Stimulated activated CD4-positive, alpha-beta T cell treated with anti-CD3 and anti-CD28 coated beads, Interleukin-1b, Interleukin-23, amount 100 ng/mL, for 4 hours (primary cell): ENCODE data around the gene CAMK2A.

Experiments
- DNase-seq, 2 donors: peaks; one replicate each; pipeline ENCODE4 v3.0.0-alpha.2; 2020; ENCODE audit warnings: low read depth in 2 of 2

The CAMK2A gene

DNA sequence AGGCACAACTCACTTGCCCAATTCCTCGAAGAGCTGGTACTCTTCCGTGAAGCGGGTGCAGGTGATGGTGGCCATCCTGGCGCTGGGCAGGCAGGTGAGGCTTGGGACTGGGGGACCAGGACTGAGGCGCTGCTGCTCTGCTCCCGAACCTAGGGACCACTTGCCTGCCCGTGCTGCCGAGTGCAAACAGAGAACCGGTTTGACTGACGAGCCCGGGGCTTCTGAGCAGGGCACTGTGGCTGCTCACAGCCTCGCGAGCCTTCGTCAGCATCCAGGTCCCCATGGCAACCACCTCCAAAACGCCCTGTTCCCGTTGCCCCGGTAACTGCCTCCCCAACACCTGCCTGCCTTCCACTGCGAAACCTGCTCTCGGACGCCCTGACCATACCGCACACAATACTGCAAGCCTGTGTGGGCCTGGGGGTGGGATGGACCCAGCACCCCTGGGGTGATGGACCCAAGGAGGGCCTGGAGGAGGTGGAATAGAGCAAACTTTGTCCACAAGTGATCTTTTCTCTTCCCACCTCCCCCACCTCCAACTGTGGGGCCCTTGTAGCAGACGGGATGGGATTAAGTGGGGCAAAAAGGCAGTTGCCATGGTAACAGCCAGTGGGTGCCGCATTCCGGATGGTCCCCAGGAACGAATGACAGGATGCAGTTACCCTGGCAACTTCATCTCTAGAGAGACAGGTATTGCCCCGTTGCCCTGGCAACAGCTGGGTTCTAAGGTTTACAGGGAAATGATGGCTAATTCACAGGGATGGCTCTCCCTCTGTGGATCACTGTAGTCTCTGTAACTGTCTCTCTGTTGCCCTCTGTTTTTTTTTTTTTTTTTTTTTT lies at the start of gene CAMK2A:
CAMK2A (minus strand) TSS at position 223 of the 840 bp plus-strand sequence; CDS start at position 75, 148 bp downstream.
- DNase-seq = no peak

DNA sequence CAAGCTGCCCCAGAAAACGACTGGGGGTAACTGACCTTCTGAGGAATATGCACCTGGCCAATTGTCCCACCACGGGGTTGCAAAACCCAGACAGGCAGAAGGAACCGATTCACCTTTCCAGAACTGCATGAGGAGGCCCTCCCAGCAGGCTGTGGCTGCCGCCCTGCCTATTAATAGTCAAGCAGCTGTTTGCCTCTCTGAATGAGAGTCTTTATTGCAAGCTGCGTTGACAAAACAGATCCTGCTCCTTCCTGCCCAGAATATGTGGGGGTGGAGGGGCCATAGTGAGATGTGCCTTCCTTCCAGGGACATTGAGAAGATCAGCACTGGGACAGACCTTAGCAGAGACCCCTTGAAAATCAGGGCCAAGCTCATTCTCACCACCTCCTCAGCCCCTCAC lies 49.6 kb upstream of the CAMK2A start:
- no peak for DNase-seq

DNA sequence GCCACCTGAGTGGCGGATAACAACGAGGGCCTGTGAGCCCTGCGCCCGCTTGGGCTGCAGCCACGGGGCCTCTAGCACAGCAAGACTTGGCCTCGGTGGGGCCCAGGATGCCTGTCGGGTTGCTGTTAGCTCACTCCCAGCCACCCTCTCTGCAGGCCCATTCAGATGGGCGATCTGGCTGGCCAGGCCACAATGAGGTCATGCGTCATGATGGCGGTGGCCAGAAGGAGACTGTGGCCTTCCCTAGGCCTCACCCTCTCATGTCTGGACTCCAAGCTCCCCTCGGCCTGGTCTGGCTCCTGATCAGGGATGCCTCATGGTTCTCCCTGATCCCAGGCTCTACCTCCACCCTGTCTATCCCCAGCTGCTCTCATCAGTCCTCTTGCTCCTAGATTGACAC lies 49.0 kb upstream of the CAMK2A start:
- DNase-seq = no peak

DNA sequence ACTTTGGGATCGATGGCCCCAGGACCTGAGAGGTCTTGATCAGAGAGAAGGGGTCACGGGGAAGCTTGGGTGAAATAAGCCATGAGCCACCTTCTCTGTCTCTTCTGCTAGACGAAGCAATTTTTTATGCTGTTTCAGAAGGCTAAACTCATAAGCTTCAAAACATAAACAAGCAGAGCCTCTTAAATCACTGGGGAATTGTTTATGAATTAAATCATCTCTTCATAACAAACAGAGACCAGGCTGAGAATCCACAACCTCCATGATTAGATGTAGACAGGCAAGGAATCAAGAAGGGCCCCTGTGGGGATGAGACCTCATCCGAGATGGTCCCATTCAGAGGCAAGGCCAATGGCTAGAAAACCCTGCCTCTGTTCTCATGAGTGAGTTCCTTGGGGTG lies 46.2 kb upstream of the CAMK2A start:
- no peak for DNase-seq

DNA sequence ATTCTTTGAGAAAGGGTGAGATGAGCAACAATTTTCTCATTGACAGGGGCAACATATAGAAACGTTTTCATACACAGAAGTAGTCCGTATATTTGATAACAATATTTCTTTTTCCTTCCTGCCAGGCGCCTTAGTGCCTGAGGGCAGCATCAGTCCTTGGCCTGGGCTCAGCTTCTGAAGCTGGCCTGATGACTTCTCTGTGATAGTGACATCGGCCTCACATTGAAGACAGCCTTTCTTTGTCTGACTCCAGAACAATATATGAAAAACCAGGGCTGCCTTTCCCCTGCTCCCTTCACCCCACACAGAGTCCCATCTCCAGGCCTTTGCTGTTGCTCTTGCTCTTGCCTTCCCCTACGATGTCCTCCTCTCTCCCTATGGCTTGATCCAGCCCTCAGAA lies 43.8 kb upstream of the CAMK2A start:
- no peak for DNase-seq

DNA sequence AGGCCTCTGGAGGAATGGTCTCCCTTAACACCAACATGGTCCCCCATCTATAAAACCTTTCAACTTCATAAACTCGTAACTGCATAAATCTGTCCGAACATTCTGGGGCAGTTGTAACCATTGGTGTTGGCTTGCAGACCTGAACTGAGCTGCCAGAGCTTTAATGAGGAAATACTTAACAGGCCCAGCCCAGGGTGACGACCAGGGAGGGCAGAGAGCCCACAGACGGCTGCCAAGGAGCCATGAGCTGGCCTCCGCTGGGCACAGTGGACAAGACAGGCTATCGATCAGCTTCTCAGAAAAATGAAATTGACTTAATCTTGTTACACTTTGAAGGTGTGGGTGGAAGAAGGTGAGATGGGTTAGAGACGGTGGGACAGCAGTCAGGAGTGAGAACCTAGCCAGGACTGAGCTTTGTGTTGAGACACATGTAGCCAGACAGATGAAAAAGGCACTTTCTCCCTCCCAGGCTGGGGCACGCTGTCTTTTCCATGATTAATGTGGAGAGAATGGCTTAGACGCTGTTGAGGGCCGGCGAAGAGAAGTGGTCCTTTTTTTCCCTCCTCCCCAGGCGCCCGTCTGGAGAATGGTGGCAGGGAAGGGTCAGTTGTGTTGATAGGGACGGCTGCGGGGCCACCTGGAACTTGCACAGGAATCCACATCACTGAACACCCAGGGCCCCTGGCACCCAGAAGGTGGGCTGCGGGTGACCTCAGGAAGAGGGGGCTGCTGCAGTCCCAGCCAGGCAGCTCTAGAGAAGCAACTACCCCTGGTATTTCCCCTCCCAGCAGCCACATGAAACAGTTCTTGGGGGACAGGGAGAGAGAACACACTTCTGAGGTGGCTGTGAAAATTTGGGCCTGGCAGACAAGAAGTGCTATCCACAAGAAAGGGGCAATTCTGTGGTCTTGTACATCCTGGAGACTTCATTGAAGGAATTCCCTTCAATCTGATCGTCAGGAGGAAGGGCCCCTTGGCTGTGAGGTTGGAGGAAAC lies 40.6 kb upstream of the CAMK2A start:
- DNase-seq = no peak

DNA sequence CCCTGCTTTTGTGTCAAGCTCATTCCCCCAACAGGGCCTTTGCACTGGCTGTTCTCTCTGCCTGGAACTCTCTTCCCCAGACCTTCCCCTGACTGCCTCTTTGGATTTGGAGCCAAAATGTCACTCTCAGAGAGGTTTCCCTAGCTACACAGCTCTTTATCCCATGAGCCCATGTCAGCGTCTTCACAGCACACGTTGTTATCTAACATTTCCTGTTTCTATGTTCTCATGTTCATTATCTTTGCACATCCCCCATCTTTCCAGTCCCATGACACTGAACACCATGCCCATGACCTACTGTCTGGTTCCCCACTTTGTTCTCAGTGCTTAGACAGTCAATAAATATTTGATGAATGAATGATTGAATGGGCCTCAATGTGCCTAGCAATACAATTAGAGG lies 39.5 kb upstream of the CAMK2A start:
- no peak for DNase-seq

DNA sequence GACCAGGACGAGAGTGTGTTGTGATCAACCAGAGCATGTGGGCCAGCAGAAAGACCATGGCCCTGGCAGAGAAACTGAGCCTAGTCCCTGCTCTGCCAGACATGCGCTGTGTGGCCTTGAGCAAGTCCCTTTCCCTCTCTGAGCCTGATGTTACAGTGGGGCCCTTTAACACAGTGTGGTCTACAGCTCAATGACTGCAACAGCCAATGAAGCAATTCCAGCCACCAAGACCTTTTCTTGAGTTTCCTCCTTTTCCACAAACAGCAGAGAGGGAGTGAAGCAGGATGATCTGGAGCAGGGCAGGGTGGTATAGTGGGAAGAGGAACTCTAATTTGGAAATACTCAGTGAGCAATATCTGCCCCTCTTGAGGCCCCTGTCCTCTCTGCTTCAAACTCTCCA lies 38.9 kb upstream of the CAMK2A start:
- DNase-seq = no peak

DNA sequence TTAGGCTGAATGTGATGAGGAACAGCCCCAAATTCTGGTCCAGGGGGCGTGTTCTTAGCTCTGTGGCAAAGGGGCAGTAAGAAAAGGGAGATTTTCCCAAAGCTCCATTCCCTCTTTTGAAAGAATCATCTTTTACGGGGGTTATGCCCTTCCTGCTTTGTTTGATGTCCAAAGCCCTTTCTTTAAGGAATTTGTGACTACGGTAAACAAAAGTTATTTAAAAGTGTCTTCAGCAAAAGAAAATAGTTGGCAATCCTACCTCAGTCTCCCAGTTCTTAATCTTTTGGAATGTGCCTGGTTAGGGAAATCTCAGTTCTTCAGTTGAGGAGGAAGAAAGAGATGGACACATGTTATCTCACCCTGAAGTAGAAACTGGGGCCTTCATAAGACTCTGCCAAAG lies 37.6 kb upstream of the CAMK2A start:
- no peak for DNase-seq

DNA sequence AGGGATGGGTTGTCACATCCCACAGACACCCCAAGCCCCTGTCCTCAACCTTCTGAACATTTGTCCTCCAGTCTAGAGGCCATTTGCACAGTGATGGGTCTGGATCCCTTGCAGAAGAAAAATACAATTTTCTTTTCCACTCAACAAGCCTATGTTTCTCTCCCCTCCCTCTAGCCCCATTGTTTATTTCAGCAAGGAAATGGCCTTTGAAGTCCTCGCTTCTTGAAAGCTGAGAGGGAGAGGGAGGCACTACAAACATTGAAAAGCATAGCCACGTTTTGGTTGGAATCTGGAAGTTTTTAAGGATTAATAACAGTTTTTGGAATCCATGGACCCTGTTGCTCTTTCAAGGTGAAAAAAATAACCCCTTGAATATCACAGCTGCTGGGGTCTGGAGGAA lies 37.1 kb upstream of the CAMK2A start:
- no peak for DNase-seq

DNA sequence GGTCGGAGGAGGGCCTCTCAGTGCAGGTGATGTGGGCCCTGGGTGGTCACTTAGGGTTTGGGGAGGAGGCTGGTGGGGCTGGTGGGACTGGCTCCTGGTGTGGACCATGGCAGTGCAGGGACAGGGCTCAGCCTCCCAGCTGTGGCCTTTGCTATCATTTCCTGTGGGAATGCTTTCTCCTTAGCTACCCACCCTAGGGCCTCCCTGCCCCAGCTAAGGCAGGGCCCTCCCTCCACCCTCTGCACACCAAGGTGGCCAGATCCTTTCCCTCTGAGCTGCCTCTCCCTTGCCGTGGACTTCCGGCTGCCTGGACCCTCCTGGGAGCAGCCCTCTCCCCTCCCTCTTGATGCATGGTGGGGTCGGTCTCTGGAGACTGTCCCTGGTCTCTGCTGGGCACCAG lies 35.9 kb upstream of the CAMK2A start:
- DNase-seq = no peak

DNA sequence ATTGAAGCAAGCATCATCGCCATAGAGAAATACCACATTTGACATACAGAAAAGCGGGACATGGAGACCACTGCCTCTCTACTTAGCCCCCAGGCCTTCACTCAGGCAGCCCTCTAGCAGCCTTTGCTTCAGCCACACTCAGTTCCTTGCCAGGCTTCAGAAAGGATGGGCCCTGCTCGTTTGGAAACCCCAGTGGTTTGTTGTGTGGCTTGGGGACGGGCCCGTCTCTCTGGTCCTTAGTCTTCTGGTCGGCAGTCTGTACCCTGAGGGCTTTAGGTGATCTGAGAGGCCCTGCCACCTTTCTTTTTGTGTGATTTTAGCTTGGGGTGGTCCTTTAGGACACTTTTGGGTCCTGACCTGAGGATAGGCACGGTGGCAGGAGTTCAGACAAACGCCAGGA lies 34.2 kb upstream of the CAMK2A start:
- DNase-seq = no peak

DNA sequence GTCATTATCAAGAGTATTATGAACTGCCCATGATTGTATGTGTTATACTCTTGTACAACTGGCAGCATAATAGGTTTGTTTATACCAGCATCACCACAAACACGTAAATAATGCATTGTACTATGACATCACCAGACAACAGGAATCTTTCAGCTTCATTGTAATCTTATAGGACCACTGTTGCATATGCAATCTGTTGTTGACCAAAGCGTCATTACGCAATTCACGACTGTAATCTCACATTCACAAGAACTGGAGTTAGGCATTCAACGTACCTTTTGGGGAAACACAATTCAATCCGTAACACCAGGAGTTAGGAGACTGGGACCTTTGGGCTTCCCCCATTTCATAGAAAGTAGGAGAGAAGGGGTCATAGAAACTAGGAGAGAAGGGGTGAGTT lies 33.5 kb upstream of the CAMK2A start:
- no peak for DNase-seq

DNA sequence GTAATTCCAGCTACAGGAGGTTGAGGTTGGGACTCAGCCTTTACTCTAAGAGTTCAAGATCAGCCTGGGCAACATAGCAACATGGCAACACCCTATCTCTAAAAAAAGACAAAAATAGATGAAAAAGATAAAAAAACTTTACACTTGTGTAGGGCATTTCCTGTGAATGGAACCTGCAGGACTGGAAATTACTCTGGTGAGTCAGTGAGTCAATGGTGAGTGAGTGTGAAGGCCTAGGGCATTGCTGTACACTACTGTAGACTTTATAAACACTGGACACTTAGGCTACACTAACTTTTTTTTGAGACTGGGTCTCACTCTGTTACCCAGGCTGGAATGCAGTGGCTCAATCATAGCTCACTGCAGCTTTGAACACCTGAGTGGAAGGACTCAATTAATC lies 32.6 kb upstream of the CAMK2A start:
- no peak for DNase-seq

DNA sequence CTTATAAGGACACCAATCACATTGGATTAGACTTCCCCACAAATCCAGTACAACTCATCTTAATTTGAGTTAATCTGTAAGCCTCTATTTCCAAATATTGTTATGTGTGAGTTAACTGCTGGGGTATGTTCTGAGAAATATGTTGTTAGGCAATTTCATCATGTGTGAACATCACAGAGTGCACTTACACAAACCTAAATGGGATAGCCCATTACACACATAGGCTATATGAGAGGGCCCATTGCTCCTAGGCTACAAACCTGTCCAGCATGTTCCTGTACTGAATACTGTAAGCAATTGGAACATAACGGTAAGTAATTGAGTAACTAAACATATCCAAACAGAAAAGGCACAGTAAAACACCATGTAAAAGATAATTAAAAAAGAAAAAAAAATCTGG lies 32.2 kb upstream of the CAMK2A start:
- no peak for DNase-seq

DNA sequence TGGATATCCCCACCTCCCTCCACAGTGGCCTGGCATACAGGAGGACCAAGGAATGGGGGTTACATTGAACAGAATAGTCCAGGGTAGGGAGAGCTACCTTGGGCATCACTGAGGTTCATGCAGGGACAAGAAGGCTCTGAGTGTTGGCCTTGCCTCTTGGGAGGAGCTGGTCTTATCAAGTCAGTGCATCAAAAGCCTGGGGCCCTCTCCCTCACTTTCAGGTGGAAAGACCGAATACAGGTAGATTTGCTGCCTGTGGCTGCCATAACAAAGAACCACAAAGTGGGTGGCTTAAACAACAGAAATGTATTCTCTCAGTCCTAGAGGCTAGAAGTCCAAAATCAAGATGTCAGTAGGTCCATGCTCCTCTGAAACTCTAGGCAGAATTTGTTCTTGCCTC lies 31.6 kb upstream of the CAMK2A start:
- no peak for DNase-seq

DNA sequence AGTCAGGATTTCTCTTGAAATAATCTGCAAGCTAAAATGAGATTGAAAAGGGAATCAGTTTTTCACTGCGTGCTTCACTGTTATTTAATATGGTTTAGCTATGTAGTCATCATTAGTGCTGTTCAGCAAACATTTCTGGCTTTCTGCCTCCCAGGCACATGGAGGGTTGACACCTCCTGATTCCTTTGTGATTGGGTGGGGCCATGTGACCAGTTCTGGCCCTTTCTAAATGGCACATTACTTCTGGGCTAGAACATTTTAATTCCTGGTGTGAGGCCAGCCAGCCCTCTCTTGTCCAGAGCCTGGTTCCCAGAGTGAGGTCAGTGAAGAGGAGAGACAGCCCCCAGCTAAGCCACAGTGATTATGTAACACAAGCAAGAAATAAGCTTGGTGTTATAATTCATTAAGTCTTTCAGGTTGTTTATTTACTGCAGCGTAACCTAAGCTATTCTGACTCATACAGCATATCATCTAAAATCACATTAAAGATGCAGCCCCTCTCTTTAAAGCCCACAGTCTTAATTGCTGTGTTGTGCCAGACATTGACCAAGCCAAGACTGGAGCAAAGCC lies 30.6 kb upstream of the CAMK2A start:
- no peak for DNase-seq

DNA sequence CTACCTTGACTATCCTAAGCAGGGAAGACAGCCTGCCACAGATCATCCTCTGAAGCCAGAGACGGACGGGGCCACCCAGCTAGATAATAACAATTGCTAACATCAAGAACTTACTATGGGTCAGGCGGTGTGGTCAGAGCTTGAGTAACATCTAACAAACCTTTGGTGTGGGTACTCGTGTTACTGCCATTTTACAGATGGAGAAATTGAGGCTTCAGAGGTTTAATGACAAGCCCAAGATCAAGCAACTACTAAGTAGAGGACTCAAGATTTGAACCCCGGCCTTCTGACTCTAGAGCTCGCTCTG lies 29.9 kb upstream of the CAMK2A start:
- DNase-seq = no peak

DNA sequence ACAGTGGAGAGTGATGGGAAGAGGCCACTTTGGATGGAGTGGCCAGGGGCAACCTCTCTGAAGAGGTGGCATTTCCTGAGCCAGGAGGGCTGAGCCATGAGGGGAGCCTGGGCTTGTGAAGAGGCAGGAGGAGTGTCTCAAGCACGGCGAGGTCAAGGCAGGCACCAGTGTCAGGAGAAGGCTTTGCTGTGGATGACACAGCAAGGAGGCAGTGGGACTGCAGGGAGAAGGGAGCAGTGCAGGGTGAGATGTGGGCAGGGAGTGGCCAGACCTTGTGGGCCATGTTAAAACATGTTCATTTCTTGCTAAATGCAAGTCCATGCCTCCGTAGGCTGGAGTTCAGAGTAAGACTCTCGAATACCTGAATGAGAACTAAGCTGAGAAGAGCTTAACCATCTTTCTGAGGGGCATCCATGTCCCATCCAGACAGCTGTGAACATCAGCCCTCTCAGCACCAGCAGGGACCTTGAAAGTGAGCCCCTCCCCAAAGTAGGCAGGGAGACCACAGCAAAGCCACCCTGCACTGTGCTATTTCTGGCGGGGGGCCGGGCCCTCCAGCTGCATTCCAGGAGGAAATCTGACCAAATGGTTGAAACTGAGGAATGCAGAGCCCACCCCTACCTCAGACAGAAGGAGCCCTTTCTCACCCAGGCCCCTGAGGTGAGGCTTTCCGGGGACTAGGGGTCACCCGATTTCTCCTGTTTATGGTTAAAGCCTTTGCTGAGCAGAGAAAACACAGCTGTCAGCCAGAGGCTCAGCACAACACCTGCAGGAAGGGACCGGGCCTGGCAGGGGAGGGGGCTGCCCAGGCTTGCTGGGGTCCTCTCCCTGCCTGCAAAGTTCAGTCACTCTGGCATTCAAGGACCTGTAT lies 29.3 kb upstream of the CAMK2A start:
- DNase-seq = no peak

DNA sequence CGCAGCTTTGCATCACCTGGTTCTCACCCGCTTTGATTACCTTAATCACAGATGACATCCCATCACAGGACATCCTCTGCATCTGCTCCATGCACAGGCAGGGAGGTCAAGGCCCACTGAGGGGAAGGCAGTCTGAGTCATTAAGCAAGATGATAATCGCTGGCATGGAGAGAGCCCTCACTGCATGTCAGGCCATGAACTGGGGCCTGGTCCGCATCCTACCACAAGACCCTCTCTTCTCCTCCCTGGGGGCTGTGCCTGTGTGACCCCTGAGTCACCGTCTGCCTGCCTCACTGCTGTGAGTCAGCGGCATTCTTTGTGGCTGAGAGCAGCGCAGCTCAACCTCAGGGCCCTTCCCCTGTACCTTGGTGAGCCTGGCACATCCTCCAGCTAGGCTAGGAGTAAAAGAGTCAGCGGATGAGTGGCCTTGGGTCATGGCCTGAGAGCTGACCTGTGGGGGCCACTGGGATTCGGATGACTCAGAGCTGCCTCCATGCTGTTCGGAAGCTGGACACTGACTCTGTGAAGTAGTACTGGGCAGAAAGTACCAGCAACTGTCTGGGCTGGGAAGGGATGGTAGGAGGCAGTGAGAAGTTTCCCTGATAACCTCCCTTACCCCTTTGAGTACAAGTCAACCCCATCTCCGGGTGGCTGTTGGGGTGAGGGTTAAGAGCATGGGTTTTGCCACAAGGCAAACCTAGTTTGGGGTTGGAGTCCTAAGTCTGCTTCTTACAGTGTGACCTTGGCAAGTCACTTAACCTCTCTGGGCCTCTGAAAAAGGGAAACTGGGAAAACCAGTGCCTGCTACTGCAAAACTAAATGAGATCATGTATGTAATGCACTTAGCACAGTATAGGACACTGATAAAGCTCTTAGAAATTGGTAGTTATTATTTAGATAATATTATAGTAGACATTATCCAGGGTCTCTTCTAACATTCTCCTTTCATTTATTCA lies 27.8 kb upstream of the CAMK2A start:
- no peak for DNase-seq

DNA sequence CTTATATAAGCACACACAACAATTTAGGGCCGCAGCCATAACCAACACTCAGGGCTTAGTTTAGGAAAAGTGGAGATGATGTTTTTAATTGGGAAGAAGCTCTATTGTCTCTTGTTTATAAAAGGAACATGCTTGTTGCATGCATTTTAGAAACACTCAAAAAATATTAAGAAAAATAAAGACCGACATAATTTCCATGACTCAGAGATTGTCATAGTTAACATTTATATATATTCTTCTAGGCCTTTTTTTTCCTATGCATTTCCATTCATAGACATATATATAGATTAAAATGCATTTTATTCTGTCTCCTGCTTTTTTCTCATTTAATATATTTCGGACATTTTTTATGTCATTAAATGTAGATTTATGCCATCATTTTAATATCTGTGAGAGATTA lies 26.7 kb upstream of the CAMK2A start:
- no peak for DNase-seq
